WTC11 (cell line): ENCODE results near the gene PRUNE2. TPM values are rescaled to one million over a fixed set of nuclear protein-coding genes. Genes with fewer than 3 reads are reported as not detected.

Experiments used
- ATAC-seq: fragments of 200-7000 bp; cut with Tn5 transposase; 2 replicates; pipeline ENCODE4 v1.10.0; 2021; ENCODE audit warnings: mild to moderate bottlenecking, moderate library complexity
- CTCF ChIA-PET: fragments of 300-600 bp; sonication (Branson Sonifier 250); formaldehyde crosslinking; loops from one replicate; lab custom pipeline; 2021; ENCODE audit warnings: antibody characterized with exemption; lab: Charles Lee
- POLR2A ChIA-PET: fragments of 350-600 bp; sonication (Branson Sonifier 250); formaldehyde crosslinking; loops from one replicate; lab custom pipeline; 2021; ENCODE audit warnings: antibody characterized with exemption; lab: Charles Lee
- DNase-seq: peaks from one replicate; pipeline ENCODE4 v3.0.0; 2021; ENCODE audit warnings: low spot score
- H3K27ac Mint-ChIP-seq: 2 replicates; pipeline ENCODE4 v1.8.0; 2021; ENCODE audit warnings: mixed read lengths
- H3K27me3 Mint-ChIP-seq: 2 replicates; pipeline ENCODE4 v1.8.0; 2021; ENCODE audit warnings: low read depth, mild to moderate bottlenecking, moderate library complexity, mixed read lengths
- H3K36me3 Mint-ChIP-seq: 2 replicates; pipeline ENCODE4 v1.8.0; 2021; ENCODE audit warnings: mixed read lengths
- H3K4me1 Mint-ChIP-seq: 2 replicates; pipeline ENCODE4 v1.8.0; 2022; ENCODE audit warnings: mixed read lengths
- H3K4me3 Mint-ChIP-seq: 2 replicates; pipeline ENCODE4 v1.8.0; 2021; ENCODE audit warnings: mild to moderate bottlenecking, moderate library complexity, mixed read lengths
- H3K9me3 Mint-ChIP-seq: 2 replicates; pipeline ENCODE4 v1.8.0; 2021; ENCODE audit warnings: mixed read lengths
- CBFB ChIP-seq: sonication (generic); formaldehyde crosslinking; IDR thresholded peaks from 2 replicates; pipeline ENCODE4 v1.8.1; 2022; ENCODE audit warnings: mild to moderate bottlenecking, low read depth, missing genetic modification reagents
- CREB1 ChIP-seq: sonication (generic); formaldehyde crosslinking; IDR thresholded peaks from 2 replicates; pipeline ENCODE4 v1.8.0; 2023; ENCODE audit warnings: mild to moderate bottlenecking, missing genetic modification reagents
- CTCF ChIP-seq: fragments of 200-600 bp; IDR thresholded peaks from 2 replicates; pipeline ENCODE4 v1.8.0; 2022; ENCODE audit warnings: antibody characterized with exemption
- FOXJ3 ChIP-seq: sonication (generic); formaldehyde crosslinking; IDR thresholded peaks from 2 replicates; pipeline ENCODE4 v1.9.0; 2021; ENCODE audit warnings: missing genetic modification reagents, mild to moderate bottlenecking, borderline replicate concordance
- GRHL2 ChIP-seq: fragments of 250-450 bp; sonication (Bioruptor Pico); IDR thresholded peaks from 2 replicates; pipeline ENCODE4 v1.8.0; 2022; ENCODE audit warnings: mild to moderate bottlenecking, moderate library complexity; ENCODE audit not compliant: insufficient replicate concordance, severe bottlenecking
- GTF2I ChIP-seq: fragments of 250-450 bp; sonication (Bioruptor Pico); conservative IDR thresholded peaks from 2 replicates; pipeline ENCODE4 v1.4.0; 2021; ENCODE audit warnings: mild to moderate bottlenecking
- JAZF1 ChIP-seq: fragments of 250-450 bp; sonication (Bioruptor Pico); IDR thresholded peaks from 2 replicates; pipeline ENCODE4 v1.9.0; 2021; ENCODE audit warnings: moderate library complexity, mild to moderate bottlenecking, inconsistent platforms
- KAT7 ChIP-seq: sonication (generic); formaldehyde crosslinking; IDR thresholded peaks from 2 replicates; pipeline ENCODE4 v1.8.1; 2023; ENCODE audit warnings: missing genetic modification reagents, mild to moderate bottlenecking, borderline replicate concordance
- NR1H2 ChIP-seq: sonication (generic); formaldehyde crosslinking; IDR thresholded peaks from 2 replicates; pipeline ENCODE4 v1.9.0; 2021; ENCODE audit warnings: mild to moderate bottlenecking, moderate library complexity, missing genetic modification reagents
- PRDM15 ChIP-seq: sonication (generic); formaldehyde crosslinking; IDR thresholded peaks from 2 replicates; pipeline ENCODE4 v1.8.0; 2022; ENCODE audit warnings: missing genetic modification reagents
- SP1 ChIP-seq: sonication (generic); formaldehyde crosslinking; conservative IDR thresholded peaks from 2 replicates; pipeline ENCODE4 v1.8.1; 2022; ENCODE audit warnings: missing genetic modification reagents
- TP53 ChIP-seq: sonication (generic); formaldehyde crosslinking; IDR thresholded peaks from 2 replicates; pipeline ENCODE4 v1.8.1; 2023; ENCODE audit warnings: mild to moderate bottlenecking, missing genetic modification reagents
- ZNF121 ChIP-seq: sonication (generic); formaldehyde crosslinking; IDR thresholded peaks from 2 replicates; pipeline ENCODE4 v1.8.0; 2023; ENCODE audit warnings: missing genetic modification reagents
- ZNF532 ChIP-seq: fragments of 250-450 bp; sonication (Bioruptor Pico); IDR thresholded peaks from 2 replicates; pipeline ENCODE4 v1.9.0; 2021; ENCODE audit warnings: mild to moderate bottlenecking, borderline replicate concordance
- total RNA-seq: library from RNA; stranded (reverse); gene quantifications from 3 replicates; pipeline ENCODE4 v1.2.3, GENCODE V29; 2021
- TF ChIP-seq, protein P1 (sequence below): sonication (generic); formaldehyde crosslinking; IDR thresholded peaks from 2 replicates; pipeline ENCODE4 v1.8.1; 2022; ENCODE audit warnings: low read depth, missing genetic modification reagents, borderline replicate concordance
- TF ChIP-seq, protein P2 (sequence below): sonication (generic); formaldehyde crosslinking; IDR thresholded peaks from 2 replicates; pipeline ENCODE4 v1.8.0; 2023; ENCODE audit warnings: missing genetic modification reagents
- TF ChIP-seq, protein P3 (sequence below): fragments of 250-450 bp; sonication (Bioruptor Pico); conservative IDR thresholded peaks from 2 replicates; pipeline ENCODE4 v1.9.0; 2021; ENCODE audit warnings: mild to moderate bottlenecking
- TF ChIP-seq, protein P4 (sequence below): sonication (generic); formaldehyde crosslinking; IDR thresholded peaks from 2 replicates; pipeline ENCODE4 v1.8.0; 2022; ENCODE audit warnings: mild to moderate bottlenecking, missing genetic modification reagents
- TF ChIP-seq, protein P5 (sequence below): fragments of 250-450 bp; sonication (Bioruptor Pico); IDR thresholded peaks from 2 replicates; pipeline ENCODE4 v1.9.0; 2021; ENCODE audit warnings: mild to moderate bottlenecking

The PRUNE2 gene
- total RNA-seq, 1 experiment from 2014 or later, result 13.1 TPM

- TF ChIP-seq, protein P1, sequence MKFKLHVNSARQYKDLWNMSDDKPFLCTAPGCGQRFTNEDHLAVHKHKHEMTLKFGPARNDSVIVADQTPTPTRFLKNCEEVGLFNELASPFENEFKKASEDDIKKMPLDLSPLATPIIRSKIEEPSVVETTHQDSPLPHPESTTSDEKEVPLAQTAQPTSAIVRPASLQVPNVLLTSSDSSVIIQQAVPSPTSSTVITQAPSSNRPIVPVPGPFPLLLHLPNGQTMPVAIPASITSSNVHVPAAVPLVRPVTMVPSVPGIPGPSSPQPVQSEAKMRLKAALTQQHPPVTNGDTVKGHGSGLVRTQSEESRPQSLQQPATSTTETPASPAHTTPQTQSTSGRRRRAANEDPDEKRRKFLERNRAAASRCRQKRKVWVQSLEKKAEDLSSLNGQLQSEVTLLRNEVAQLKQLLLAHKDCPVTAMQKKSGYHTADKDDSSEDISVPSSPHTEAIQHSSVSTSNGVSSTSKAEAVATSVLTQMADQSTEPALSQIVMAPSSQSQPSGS, result no peak
- TF ChIP-seq TP53 (no peak), NR1H2 (CRISPR knock-in tag) (no peak), CBFB (no peak), CREB1 (CRISPR knock-in tag) (no peak), GTF2I (CRISPR knock-in tag) (no peak), CTCF (no peak), JAZF1 (CRISPR knock-in tag) (no peak), SP1 (CRISPR knock-in tag) (no peak), PRDM15 (CRISPR knock-in tag) (no peak), ZNF532 (CRISPR knock-in tag) (no peak), ZNF121 (CRISPR knock-in tag) (no peak), GRHL2 (no peak), KAT7 (CRISPR knock-in tag) (no peak), FOXJ3 (CRISPR knock-in tag) (no peak)
- TF ChIP-seq, protein P2, sequence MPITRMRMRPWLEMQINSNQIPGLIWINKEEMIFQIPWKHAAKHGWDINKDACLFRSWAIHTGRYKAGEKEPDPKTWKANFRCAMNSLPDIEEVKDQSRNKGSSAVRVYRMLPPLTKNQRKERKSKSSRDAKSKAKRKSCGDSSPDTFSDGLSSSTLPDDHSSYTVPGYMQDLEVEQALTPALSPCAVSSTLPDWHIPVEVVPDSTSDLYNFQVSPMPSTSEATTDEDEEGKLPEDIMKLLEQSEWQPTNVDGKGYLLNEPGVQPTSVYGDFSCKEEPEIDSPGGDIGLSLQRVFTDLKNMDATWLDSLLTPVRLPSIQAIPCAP (CRISPR knock-in tag), result no peak
- TF ChIP-seq, protein P3, sequence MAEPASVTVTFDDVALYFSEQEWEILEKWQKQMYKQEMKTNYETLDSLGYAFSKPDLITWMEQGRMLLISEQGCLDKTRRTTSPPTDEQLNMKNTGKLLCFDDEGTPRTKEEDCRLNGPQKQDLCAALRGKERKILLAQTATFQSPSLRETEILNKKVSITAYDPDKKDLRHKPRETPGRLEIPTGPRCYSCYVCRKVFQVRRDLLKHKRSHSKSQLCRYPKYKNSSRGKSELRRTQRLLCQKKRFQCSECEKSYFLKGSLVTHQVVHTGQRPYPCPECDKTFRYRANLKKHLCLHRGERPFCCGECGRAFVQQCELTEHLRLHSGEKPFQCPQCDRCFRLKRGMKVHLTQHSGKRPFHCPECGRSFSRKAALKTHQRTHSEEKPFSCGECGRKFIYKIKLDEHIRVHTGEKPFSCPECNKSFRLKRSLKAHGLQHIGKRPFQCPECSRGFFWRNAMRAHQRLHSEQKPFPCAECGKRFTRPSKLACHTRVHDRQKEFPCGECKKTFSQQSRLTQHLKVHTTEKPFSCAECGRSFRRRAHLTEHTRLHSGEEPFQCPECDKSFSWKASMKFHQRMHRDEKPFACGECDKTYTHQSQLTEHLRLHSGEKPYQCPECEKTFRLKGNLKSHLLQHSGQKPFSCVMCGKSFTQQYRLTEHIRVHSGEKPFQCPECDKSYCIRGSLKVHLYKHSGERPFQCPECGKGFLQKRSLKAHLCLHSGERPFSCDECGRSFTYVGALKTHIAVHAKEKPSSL (CRISPR knock-in tag), result no peak
- TF ChIP-seq, protein P4, sequence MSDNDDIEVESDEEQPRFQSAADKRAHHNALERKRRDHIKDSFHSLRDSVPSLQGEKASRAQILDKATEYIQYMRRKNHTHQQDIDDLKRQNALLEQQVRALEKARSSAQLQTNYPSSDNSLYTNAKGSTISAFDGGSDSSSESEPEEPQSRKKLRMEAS (CRISPR knock-in tag), result no peak
- TF ChIP-seq, protein P5, sequence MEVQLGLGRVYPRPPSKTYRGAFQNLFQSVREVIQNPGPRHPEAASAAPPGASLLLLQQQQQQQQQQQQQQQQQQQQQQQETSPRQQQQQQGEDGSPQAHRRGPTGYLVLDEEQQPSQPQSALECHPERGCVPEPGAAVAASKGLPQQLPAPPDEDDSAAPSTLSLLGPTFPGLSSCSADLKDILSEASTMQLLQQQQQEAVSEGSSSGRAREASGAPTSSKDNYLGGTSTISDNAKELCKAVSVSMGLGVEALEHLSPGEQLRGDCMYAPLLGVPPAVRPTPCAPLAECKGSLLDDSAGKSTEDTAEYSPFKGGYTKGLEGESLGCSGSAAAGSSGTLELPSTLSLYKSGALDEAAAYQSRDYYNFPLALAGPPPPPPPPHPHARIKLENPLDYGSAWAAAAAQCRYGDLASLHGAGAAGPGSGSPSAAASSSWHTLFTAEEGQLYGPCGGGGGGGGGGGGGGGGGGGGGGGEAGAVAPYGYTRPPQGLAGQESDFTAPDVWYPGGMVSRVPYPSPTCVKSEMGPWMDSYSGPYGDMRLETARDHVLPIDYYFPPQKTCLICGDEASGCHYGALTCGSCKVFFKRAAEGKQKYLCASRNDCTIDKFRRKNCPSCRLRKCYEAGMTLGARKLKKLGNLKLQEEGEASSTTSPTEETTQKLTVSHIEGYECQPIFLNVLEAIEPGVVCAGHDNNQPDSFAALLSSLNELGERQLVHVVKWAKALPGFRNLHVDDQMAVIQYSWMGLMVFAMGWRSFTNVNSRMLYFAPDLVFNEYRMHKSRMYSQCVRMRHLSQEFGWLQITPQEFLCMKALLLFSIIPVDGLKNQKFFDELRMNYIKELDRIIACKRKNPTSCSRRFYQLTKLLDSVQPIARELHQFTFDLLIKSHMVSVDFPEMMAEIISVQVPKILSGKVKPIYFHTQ (CRISPR knock-in tag), result no peak
- no peaks in the 10 kb centered on the region; the same call in 1 of the 2 replicates for H3K27me3 Mint-ChIP-seq
- H3K27ac Mint-ChIP-seq, result no peak overlapping the region
- H3K4me1 Mint-ChIP-seq, result no peaks in the 10 kb centered on the region
- no peak overlapping the region for H3K4me3 Mint-ChIP-seq
- H3K9me3 Mint-ChIP-seq, result peaks cover 20% of the 10 kb centered on the region
- no peaks in the 10 kb centered on the region for H3K36me3 Mint-ChIP-seq
- ATAC-seq (no peak), DNase-seq (no peak)
- CTCF ChIA-PET, result no interaction called here
- POLR2A ChIA-PET, result no interaction called here
Measured at GRCh38 chr9:76926324-76926741, 20.4 kb upstream of the PRUNE2 start.
